HG02840 (cell line): ENCODE results near the gene RFPL4A.
"Not testable (repeated sequence)": the region's sequence is repeated elsewhere in the genome, so short reads cannot be mapped to it uniquely, and the experiment has no call there.

ENCODE experiments used
- ATAC-seq: cut with Tn5 transposase; IDR thresholded peaks from one replicate; pipeline ENCODE4 v1.9.1; 2021; ENCODE audit warnings: mild to moderate bottlenecking, moderate library complexity, moderate number of reproducible peaks; ENCODE audit not compliant: unreplicated experiment, low FRiP score

The RFPL4A gene

DNA sequence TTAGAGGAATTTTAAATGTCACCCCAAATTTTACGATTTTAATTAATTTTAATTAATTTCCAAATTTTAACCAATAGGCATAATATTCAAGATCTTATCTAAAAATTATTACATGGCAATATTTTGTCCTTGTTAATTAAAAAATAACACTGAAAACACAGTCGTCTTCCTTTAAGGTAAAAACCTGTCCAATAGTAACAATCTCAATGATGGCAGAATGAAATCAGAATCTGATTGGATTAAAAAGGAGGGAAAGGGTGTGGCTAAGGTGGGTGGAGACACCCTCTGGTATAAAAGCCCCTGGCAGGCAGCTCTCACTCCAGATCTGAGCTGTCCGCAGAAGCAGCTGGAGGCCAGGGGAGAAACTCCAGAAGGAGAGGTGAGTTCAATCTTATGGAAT, at the start of gene RFPL4A:
TSS of gene RFPL4A (plus strand) at position 301 of the 400 bp plus-strand sequence. CDS start 2,704 bp downstream, outside the sequence.
- not testable (repeated sequence) for ATAC-seq

DNA sequence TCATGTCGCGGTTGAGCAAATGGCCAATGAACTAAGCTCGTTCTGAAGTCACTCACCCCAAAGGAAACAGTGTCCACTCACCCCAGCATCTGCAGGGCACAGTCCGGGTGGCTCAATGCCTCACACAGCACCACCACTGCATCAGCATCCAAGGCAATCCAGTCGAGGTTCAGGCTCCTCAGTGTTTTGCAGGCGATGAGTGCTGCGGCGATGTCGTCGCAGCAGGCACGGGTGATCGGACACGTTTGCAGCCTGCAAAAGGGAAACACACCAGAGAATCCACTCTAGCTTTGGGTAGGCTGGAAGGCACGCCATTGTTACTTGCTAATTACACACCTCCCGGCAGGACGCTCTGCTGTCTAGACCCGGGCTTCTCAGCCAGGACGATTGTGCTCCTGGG, 47.2 kb upstream of the RFPL4A start:
- no peak for ATAC-seq

DNA sequence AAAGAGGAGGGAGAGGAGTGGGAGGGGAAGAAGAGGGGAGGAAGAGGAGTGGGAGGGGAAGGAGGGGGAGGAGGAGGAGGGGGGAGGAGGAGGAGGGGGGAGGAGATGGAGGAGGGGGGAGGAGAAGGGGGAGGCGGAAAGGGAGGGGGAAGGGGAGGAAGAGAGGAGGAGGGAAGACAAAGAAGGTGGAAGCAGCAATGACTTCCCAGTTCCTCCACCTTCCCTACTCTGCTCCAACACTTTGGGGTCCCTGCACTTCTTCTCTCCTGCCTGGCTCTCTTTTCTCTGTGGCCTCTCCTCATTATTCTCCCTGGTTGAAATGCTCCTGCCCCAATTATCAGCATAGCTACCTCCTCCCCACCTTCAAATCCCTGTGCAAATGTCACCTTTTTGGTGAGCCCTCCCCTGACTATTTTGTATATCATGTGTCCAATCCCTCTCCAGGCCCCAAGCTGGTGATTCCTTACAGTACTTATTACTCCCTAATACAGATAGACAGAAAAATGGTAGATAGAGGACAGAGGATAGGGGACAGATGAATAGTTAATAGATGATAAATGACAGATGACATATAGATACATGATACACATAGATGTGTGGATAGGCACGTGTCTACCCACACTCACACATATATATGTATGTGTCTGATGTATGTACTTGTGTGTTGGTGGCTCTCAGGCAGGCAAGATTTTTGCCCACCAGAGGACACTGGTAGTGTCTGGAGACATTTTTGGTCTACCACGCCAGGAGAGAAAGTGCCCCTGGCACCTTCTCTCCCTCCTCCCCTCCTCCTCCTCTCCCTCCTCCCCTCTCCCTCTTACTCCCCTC, 45.9 kb upstream of the RFPL4A start:
- ATAC-seq = no peak

DNA sequence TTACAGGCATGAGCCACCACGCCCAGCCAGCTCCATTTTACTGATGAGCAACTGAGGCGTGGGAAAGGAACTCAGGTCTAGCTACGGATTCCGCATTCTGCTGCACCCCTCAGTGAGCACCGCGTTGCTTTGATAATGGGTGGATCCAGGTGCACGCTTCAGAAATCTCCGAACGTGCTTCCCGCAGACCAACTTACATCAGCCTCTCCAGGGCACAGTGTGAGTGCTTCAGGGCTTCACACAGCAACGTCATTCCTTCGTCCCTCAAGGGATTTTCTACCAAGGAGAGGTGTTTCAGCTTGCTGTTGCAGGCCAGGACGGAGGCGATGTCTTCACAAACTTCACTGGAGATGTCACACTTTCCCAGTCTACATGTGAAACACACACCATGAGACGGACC, 42.4 kb upstream of the RFPL4A start:
- ATAC-seq = no peak

GRCh38 chr19:55717251-55717650, 41.6 kb upstream of the RFPL4A start:
- ATAC-seq = no peak

DNA sequence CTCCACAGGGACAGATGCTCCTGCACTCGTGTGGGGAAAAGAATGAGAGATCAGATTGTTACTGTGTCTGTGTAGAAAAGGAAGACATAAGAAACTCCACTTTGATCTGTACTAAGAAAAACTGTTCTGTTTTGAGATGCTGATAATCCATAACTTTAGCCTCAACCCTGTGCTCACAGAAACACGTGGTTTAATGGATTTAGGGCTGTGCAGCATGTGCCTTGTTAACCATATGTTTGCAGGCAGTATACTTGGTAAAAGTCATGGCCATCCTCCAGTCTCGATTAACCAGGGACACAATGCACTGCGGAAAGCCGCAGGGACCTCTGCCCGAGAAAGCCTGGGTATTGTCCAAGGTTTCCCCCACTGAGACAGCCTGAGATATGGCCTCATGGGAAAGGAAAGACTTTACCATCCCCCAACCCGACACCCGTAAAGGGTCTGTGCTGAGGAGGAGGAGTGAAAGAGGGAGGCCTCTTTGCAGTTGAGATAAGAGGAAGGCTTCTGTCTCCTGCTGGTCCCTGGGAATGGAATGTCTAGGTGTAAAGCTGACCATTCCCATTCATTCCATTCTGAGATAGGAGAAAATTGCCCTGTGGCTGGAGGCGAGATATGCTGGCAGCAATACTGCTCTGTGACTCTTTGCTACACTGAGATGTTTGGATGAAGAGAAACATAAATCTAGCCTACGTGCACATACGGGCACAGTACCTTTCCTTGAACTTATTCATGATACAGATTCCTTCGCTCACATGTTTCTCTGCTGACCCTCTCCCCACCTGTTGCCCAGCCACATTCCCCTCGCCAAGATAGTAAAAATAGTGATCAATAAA, 40.8 kb upstream of the RFPL4A start:
- not testable (repeated sequence) for ATAC-seq

DNA sequence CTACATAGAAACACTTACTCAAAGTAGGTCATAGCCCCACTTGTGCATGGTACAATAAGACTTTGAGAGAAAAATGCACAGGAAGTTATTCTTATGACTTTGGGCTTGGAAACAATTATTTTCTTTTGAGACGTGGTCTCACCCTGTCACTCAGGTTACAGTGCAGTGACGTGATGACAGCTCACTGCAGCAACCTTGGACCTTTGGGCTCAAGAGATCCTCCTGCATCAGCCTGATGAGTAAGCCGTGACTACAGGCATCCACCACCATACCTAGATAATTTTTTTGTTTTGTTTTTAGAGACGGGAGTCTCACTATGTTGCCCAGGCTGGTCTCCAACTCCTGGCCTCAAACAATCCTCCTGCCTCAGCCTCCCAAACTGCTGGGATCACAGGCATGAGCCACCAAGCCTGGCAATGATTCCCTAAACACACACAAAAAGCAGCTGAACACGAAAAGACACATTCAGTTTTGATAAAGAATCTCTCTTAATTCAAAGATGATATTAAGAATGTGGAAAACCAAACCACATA, 38.6 kb upstream of the RFPL4A start:
- no peak for ATAC-seq

DNA sequence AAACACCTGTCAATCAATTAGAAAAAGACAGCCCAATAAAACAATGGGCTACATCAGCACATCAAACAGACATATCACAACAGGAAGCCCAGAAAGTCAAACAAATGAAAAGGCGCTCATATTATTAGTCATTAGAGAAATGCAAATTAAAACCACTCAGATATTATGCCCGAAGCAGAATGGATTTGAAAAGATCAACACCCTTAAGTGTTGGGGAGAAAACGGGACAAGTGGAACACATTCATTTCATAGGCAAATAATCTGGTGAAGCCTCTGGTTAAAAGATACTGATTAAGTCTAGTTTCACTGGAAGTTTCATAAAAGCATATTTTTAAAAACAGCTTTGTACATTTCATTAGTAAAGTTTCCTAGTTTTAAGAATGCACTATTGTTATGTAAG, 38.1 kb upstream of the RFPL4A start:
- ATAC-seq = no peak

GRCh38 chr19:55723491-55723890, 35.4 kb upstream of the RFPL4A start:
- no peak for ATAC-seq

- ATAC-seq = not testable (repeated sequence)
These were observed 28.5 kb upstream of the RFPL4A start for GRCh38 chr19:55730378-55730777.

GRCh38 chr19:55738302-55738701, 20.6 kb upstream of the RFPL4A start, which contains the start of gene NLRP9:
Gene NLRP9 (minus strand): TSS chr19:55738402. CDS start chr19:55738374, 28 bp downstream.
- no peak for ATAC-seq

DNA sequence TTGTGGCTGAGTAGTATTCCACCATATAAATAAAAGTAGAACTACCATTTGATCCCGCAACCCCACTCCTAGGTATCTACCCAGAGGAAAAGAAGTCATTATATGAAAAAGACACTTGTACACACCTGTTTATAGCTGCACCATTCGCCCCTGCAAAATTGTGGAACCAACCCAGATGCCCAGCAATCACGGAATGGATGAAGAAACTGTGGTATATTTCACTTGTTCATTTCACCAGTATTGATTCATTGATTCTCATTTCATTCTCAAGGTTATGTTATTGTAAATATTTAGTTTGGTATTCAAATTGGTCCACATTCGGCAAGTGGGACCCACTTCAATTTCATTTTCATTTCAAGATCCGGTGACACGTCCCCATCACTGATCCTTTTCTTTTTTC, 8.2 kb upstream of the RFPL4A start:
- ATAC-seq = no peak

- no peak for ATAC-seq
These were observed 5.5 kb upstream of the RFPL4A start for GRCh38 chr19:55753401-55753800.

DNA sequence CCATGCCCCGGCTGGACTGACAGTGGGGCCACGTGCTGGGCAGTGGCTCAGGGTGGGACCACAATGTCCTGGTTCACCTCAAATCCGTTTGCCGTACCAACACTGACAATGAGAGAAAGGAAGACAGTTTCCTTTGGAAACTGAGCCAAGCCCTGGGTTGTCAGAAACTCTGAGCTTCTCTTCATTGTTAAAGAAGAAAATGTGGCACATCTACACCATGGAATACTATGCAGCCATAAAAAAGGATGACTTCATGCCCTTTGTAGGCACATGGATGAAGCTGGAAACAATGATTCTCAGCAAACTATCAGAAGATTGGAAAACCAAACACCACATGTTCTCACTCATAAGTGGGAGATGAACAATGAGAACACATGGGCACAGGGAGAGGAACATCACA, 2.1 kb upstream of the RFPL4A start:
- ATAC-seq = not testable (repeated sequence)

DNA sequence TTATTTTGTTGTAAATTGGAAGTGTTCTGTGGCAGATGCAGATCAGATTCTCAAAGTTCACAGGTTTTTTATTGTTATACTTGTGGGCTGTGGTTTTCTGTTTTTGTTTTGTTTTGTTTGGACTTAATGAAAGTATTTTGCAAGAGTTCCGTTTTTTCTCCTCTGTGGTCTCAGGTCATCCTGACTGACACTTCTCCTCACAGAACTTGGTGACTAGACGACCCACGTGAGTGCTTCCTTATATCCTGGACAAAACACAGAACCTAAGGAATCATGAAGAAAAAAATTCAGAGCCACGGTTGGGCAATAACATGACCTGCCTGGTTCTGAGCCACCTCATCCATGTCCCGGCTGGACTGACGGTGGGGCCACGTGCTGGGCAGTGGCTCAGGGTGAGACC, 7.6 kb downstream of the RFPL4A start:
- ATAC-seq = no peak

DNA sequence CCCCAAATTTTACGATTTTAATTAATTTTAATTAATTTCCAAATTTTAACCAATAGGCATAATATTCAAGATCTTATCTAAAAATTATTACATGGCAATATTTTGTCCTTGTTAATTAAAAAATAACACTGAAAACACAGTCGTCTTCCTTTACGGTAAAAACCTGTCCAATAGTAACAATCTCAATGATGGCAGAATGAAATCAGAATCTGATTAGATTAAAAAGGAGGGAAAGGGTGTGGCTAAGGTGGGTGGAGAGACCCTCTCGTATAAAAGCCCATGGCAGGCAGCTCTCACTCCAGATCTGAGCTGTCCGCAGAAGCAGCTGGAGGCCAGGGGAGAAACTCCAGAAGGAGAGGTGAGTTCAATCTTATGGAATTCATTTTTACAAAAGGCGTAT, 9.9 kb downstream of the RFPL4A start, which contains the start of gene RFPL4AL1:
TSS of gene RFPL4AL1 (plus strand) at position 301 of the 400 bp plus-strand sequence. CDS start 2,687 bp downstream, outside the sequence.
- not testable (repeated sequence) for ATAC-seq

GRCh38 chr19:55769632-55770031, 10.7 kb downstream of the RFPL4A start:
- not testable (repeated sequence) for ATAC-seq

GRCh38 chr19:55777528-55777927, 18.6 kb downstream of the RFPL4A start:
- no peak for ATAC-seq

DNA sequence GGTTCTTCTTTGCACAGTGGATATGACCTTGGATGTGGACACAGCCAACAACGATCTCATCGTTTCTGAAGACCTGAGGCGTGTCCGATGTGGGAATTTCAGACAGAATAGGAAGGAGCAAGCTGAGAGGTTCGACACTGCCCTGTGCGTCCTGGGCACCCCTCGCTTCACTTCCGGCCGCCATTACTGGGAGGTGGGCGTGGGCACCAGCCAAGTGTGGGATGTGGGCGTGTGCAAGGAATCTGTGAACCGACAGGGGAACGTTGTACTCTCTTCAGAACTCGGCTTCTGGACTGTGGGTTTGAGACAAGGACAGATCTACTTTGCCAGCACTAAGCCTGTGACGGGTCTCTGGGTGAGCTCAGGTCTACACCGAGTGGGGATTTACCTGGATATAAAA, 19.4 kb downstream of the RFPL4A start:
- ATAC-seq = no peak

GRCh38 chr19:55781112-55781511, 22.2 kb downstream of the RFPL4A start:
- no peak for ATAC-seq

- no peak for ATAC-seq
These were observed 36.1 kb downstream of the RFPL4A start for GRCh38 chr19:55795021-55795420.
